Measurements from ENCODE around the gene LKAAEAR1.

DNA sequence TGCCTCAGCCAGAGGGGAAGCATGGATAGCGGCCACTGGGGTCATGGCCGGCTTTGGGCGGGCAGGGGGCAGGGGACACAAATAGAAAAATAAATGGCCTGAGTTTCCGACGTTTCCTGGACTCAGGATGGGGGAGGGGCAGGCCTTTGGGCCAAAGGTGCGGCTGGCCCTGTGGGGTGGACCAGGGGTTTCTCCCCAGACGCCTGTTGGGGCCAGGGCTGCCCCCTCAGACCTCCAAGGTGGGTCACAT lies 27.6 kb downstream of the LKAAEAR1 start:
- TF ChIP-seq POLR2A (IDR thresholded peaks at IDR 0.05) (no peak), POLR2AphosphoS5 (IDR thresholded peaks at IDR 0.05) (no peak)
- TF ChIP-seq, protein P1, sequence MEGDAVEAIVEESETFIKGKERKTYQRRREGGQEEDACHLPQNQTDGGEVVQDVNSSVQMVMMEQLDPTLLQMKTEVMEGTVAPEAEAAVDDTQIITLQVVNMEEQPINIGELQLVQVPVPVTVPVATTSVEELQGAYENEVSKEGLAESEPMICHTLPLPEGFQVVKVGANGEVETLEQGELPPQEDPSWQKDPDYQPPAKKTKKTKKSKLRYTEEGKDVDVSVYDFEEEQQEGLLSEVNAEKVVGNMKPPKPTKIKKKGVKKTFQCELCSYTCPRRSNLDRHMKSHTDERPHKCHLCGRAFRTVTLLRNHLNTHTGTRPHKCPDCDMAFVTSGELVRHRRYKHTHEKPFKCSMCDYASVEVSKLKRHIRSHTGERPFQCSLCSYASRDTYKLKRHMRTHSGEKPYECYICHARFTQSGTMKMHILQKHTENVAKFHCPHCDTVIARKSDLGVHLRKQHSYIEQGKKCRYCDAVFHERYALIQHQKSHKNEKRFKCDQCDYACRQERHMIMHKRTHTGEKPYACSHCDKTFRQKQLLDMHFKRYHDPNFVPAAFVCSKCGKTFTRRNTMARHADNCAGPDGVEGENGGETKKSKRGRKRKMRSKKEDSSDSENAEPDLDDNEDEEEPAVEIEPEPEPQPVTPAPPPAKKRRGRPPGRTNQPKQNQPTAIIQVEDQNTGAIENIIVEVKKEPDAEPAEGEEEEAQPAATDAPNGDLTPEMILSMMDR (IDR thresholded peaks at IDR 0.05) = no peak

Data from breast epithelium (tissue), 3 donors.